Omental fat pad (tissue), 4 donors: ENCODE data around the gene IL16. TPM values are rescaled to one million over a fixed set of nuclear protein-coding genes. Genes with fewer than 3 reads are reported as not detected.

Source experiments
- ATAC-seq: fragments of 150-250 bp; one replicate; pipeline ENCODE4 v1.9.1; 2016; ENCODE audit warnings: mild to moderate bottlenecking, moderate library complexity; ENCODE audit not compliant: low FRiP score
- DNase-seq: peaks from one replicate; pipeline ENCODE4 v3.0.0-alpha.2; 2019; ENCODE audit warnings: low spot score
- CTCF ChIP-seq, 3 donors: fragments of 450-650 bp; IDR thresholded peaks; one replicate each; pipeline ENCODE4 v1.5.1; 2016 to 2017; ENCODE audit warnings: antibody characterized with exemption in 3 of 3, mild to moderate bottlenecking in 3 of 3, moderate library complexity in 2 of 3
- total RNA-seq, 4 donors: library from RNA; depleted of rRNA; stranded (reverse); fragments of >200 nt; gene quantifications; one replicate each; pipeline ENCODE4 v1.1.0, GENCODE V29; 2016

Gene IL16
- total RNA-seq, 4 donors from 2014 or later = 22.7 to 45.8 (median 34.4) TPM

- ATAC-seq (no peak), DNase-seq (no peak)
- TF ChIP-seq CTCF (IDR thresholded peaks at IDR 0.05) = no peak
These were observed 118.9 kb downstream of the IL16 start for GRCh38 chr15:81315452-81316175.

- DNase-seq = no peak
- no peak for ATAC-seq
- no peak for TF ChIP-seq CTCF (IDR thresholded peaks at IDR 0.05)
These were observed 119.6 kb downstream of the IL16 start for GRCh38 chr15:81316267-81316666.

GRCh38 chr15:81317642-81318017, 121.0 kb downstream of the IL16 start:
- ATAC-seq = no peak
- DNase-seq = no peak
- TF ChIP-seq CTCF (IDR thresholded peaks at IDR 0.05) = no peak

- DNase-seq (no peak), ATAC-seq (no peak)
- TF ChIP-seq CTCF (IDR thresholded peaks at IDR 0.05) = no peak
These were observed 125.0 kb downstream of the IL16 start for GRCh38 chr15:81321667-81322066.

- TF ChIP-seq CTCF (IDR thresholded peaks at IDR 0.05) = no peak
- ATAC-seq (no peak), DNase-seq (no peak)
These were observed 126.1 kb downstream of the IL16 start for GRCh38 chr15:81322676-81323253.

GRCh38 chr15:81323559-81323943, 126.9 kb downstream of the IL16 start:
- no peak for TF ChIP-seq CTCF (IDR thresholded peaks at IDR 0.05)
- ATAC-seq = no peak
- DNase-seq = no peak
